ENCODE measurements around the gene FZD10. TPM values are rescaled to one million over a fixed set of nuclear protein-coding genes. Genes with fewer than 3 reads are reported as not detected.

Gene FZD10
- total RNA-seq, 1 experiment from 2014 or later = not detected

DNA sequence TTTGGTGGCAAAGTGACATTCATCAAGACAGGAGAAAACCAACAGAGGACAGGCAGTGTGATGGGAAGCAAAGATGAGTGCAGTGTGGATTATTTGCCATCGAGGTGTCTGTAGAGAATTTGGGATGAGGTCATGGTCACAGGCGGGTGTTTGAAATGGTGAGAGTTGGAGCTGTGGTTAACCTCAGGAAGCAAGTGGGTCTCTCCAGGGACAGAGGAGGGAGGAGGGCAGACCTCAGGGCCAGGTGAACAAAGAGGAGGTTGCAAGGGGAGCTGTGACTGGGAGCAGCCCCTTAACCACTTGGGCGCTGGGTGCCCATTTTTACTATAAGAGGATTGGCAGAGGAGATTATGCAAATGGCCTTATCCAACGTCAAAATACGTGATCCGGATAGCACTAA lies 7.0 kb downstream of the FZD10 start:
- POLR2A ChIA-PET = no interaction called here
- H3K36me3 Mint-ChIP-seq (ENCODE audit: insufficient read depth, unreplicated experiment) = no peaks in the 10 kb centered on the region
- no TSS peak for BruUV-seq (replicated peaks)

DNA sequence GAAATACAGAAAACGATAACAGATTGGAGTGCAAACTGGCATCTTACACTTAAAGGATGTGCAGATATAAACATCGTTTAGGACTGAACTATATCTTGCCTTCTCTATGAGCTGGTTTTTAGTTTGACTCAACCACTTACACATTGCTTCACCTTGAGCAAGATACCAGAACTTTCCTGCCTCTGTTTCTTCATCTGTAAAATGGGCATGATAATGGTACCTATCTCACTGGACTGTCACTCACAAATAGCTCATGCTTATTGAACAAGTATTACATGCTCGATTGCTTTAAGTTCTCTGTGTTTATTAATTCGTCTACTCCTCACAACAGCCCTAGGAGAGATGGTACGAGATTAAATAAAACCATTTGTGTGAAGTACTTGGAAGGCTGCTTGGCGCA lies 7.7 kb downstream of the FZD10 start:
- TF ChIP-seq, protein P1, sequence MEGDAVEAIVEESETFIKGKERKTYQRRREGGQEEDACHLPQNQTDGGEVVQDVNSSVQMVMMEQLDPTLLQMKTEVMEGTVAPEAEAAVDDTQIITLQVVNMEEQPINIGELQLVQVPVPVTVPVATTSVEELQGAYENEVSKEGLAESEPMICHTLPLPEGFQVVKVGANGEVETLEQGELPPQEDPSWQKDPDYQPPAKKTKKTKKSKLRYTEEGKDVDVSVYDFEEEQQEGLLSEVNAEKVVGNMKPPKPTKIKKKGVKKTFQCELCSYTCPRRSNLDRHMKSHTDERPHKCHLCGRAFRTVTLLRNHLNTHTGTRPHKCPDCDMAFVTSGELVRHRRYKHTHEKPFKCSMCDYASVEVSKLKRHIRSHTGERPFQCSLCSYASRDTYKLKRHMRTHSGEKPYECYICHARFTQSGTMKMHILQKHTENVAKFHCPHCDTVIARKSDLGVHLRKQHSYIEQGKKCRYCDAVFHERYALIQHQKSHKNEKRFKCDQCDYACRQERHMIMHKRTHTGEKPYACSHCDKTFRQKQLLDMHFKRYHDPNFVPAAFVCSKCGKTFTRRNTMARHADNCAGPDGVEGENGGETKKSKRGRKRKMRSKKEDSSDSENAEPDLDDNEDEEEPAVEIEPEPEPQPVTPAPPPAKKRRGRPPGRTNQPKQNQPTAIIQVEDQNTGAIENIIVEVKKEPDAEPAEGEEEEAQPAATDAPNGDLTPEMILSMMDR (IDR thresholded peaks at IDR 0.05; ENCODE audit: unreplicated experiment) = no peak
- Mint-ChIP-seq H3K9me3 (ENCODE audit: unreplicated experiment) (no peaks in the 10 kb centered on the region), H3K4me1 (ENCODE audit: insufficient read depth, unreplicated experiment) (no peaks in the 10 kb centered on the region), H3K27ac (ENCODE audit: low read depth, unreplicated experiment) (no peak overlapping the region), H3K36me3 (ENCODE audit: insufficient read depth, unreplicated experiment) (no peaks in the 10 kb centered on the region), H3K27me3 (ENCODE audit: insufficient read depth, unreplicated experiment) (peaks cover 43% of the 10 kb centered on the region), H3K4me3 (ENCODE audit: unreplicated experiment) (no peak overlapping the region)
- POLR2A ChIA-PET = no interaction called here
- intact Hi-C loops (cut with micrococcal nuclease) = loop anchor here (10.0 kb wide), 1 partner anchor 165 kb away; the partner anchor contains the start of gene PIWIL1
- no TSS peak for BruUV-seq (replicated peaks)
- DNase-seq (ENCODE audit: unreplicated experiment) = no peak
- CTCF ChIA-PET = interaction anchor here (0.6 to 0.7 kb wide), 2 partner anchors 30 to 43 kb away, joined by 3 to 6 read pairs; no protein-coding TSS in a partner anchor

More for the DNA sequence above, 7.0 kb downstream of the FZD10 start:
- DNase-seq (ENCODE audit: unreplicated experiment) = no peak
- CTCF ChIA-PET = interaction anchor here (0.7 kb wide), 1 partner anchor 43 kb away, joined by 6 read pairs; no protein-coding TSS in a partner anchor
- Mint-ChIP-seq H3K27ac (ENCODE audit: low read depth, unreplicated experiment) (no peak overlapping the region), H3K9me3 (ENCODE audit: unreplicated experiment) (no peaks in the 10 kb centered on the region), H3K27me3 (ENCODE audit: insufficient read depth, unreplicated experiment) (peaks cover 43% of the 10 kb centered on the region), H3K4me3 (ENCODE audit: unreplicated experiment) (no peak overlapping the region), H3K4me1 (ENCODE audit: insufficient read depth, unreplicated experiment) (no peaks in the 10 kb centered on the region)
- intact Hi-C loops (cut with micrococcal nuclease) = loop anchor here (10.0 kb wide), 1 partner anchor 166 kb away; the partner anchor contains the start of gene PIWIL1
- TF ChIP-seq, protein P1 (IDR thresholded peaks at IDR 0.05; ENCODE audit: unreplicated experiment) = no peak

DNA sequence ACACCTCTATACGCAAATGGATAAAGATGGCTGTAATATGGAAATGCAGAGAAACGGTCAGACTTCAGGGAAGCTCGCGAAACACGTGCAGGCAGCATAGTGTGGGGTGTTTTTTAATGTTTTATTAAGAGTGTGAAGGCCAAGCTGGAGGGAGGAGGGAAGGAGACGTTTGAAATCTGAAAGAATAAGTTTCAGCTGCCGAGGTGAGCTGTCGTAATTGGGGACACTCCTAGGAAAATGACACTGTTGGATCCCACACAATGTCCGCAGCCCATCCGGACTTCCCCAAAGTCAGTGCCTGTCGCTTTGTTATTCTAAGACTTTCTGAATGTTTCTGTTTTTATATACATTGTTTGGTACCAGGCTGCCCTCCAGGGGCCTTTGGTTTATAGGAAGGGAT lies 8.3 kb downstream of the FZD10 start:
- no peak for DNase-seq (ENCODE audit: unreplicated experiment)
- TF ChIP-seq, protein P1 (IDR thresholded peaks at IDR 0.05; ENCODE audit: unreplicated experiment) = no peak
- Mint-ChIP-seq H3K27me3 (ENCODE audit: insufficient read depth, unreplicated experiment) (peaks cover 43% of the 10 kb centered on the region), H3K9me3 (ENCODE audit: unreplicated experiment) (no peaks in the 10 kb centered on the region), H3K27ac (ENCODE audit: low read depth, unreplicated experiment) (no peak overlapping the region), H3K4me1 (ENCODE audit: insufficient read depth, unreplicated experiment) (no peaks in the 10 kb centered on the region), H3K36me3 (ENCODE audit: insufficient read depth, unreplicated experiment) (no peaks in the 10 kb centered on the region), H3K4me3 (ENCODE audit: unreplicated experiment) (no peak overlapping the region)
- no TSS peak for BruUV-seq (replicated peaks)
- POLR2A ChIA-PET = no interaction called here
- CTCF ChIA-PET = interaction anchor here (0.6 to 1.0 kb wide), 2 partner anchors 93 to 124 kb away, joined by 3 read pairs; no protein-coding TSS in a partner anchor
- intact Hi-C loops (cut with micrococcal nuclease) = no loop called here

GRCh38 chr12:130177635-130178242 lies 15.5 kb downstream of the FZD10 start:
- CTCF ChIA-PET = no interaction called here
- intact Hi-C loops (cut with micrococcal nuclease) = no loop called here
- no TSS peak for BruUV-seq (replicated peaks)
- Mint-ChIP-seq H3K27ac (ENCODE audit: low read depth, unreplicated experiment) (no peak overlapping the region), H3K4me3 (ENCODE audit: unreplicated experiment) (no peak overlapping the region), H3K36me3 (ENCODE audit: insufficient read depth, unreplicated experiment) (no peaks in the 10 kb centered on the region), H3K27me3 (ENCODE audit: insufficient read depth, unreplicated experiment) (no peaks in the 10 kb centered on the region), H3K9me3 (ENCODE audit: unreplicated experiment) (peaks cover 9% of the 10 kb centered on the region), H3K4me1 (ENCODE audit: insufficient read depth, unreplicated experiment) (no peaks in the 10 kb centered on the region)
- no peak for DNase-seq (ENCODE audit: unreplicated experiment)
- TF ChIP-seq, protein P1 (IDR thresholded peaks at IDR 0.05; ENCODE audit: unreplicated experiment) = no peak
- POLR2A ChIA-PET = no interaction called here
